Glomerular visceral epithelial cell (primary cell): ENCODE measurements around the gene KPTN.
"Not testable (repeated sequence)": the region's sequence is repeated elsewhere in the genome, so short reads cannot be mapped to it uniquely, and the experiment has no call there.

Experiments
- DNase-seq: peaks from one replicate; pipeline ENCODE4 v3.0.0-alpha.2; 2016; ENCODE audit errors: extremely low spot score

Gene KPTN

GRCh38 chr19:47492137-47492533 is 8.1 kb upstream of the KPTN start:
- DNase-seq: no peak

- DNase-seq: no peak
Measured at GRCh38 chr19:47491358-47492136, 7.5 kb upstream of the KPTN start.

DNA sequence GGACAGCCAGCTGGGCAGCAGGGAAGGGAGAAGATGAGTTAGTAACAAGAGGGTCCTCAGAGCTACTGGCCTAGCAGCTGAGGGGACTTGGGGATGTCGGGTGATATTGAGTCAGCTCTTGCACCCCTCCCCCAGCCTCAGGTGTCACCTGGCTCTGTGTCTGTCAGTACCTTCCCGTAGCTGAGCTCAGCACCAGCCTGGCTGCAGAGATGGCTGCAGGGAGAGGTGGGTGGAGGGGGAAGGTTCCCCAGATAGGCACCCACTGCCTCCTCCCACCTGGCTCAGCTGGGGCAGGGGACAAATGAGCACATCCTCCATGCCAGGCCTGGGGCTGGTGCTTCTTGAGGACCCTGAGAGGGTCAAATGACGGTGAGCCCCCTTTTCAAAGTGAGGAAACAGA is 6.8 kb upstream of the KPTN start:
- DNase-seq: no peak

DNA sequence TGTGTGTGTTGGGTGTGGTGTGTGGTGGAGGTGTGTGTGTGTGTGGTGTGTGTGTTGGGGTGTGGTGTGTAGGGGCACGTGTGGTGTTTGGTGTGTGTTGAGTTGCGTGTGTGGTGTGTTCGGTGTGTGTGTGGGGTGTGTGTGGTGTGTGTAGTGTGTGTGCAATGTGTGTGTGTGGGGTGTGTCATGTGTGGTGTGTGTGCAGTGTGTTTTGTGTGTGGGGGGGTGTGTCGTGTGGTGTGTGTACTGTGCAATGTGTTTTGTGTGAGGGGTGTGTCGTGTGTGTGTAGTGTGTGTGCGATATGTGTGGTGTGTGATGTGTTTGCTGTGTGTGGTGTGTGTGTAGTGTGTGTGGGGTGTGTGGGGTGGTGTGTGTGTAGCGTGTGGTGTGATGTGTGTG is 6.0 kb upstream of the KPTN start:
- no peak for DNase-seq

GRCh38 chr19:47489072-47489914 is 5.3 kb upstream of the KPTN start:
- no peak for DNase-seq

DNA sequence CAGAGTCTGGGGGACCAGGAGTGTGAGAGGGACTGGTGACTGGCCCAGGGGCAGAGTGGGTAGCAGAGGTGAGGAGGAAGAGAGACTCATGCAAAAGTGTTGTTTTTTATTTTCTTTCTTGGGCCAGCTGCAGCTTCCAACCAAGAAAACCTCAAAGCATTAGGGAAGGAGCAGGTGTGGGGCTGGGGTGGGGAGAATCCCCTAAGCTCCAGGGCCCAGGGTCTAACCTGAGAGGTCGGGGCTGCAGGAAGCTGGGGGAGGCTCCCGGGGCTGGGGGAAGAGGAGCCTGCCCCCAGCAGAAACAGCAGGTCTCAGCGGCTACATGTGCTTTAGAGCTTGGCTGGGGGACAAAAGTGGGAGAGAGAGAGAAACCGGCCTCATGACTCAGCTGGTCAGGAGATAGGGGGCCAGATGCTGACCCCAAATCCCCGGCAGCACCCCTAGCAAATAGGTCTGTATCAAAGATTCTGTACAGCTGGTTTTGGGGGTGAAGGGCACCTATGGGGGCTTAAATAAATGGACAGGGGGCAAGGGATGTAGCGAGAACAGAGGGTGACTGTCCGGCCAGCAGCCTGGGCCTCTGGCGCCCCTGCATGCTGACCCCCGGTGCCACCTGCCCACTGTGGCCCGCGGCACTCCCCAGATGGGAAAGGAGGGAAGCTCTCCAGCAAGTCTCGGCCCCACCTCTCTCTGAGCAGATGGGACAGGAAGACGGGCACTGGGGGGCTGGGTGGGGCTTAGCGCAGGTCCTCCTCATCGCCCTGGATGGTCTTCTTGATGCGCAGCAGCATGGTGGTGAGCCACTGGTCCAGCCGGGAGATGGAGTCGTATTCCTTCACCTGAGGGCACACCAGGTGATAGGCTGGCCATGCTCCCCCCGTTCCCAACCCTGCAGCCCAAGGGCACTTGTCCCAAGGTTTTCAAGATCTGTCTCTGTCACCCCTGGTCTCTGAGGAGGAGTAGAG is 3.8 kb upstream of the KPTN start:
- no peak for DNase-seq

DNA sequence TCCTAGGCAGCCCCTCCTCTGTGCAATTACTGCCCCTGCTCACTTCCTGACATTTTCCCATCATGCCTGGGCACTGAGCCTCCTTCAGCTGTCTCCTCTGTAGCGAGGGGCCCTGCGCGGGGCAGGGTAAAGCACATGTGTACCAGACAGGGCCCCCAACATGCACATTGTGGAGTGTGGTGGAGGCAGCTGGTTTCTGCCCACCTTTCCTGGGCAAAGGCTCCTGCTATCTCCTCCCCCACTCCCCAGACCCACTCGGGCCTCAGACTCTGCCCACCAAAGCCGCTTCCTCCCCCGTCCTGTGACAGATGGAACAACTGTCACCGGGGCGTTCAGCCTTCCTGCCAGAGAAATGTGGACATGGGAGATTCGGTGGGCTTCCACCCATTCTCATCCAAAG is 2.9 kb upstream of the KPTN start:
- no peak for DNase-seq

DNA sequence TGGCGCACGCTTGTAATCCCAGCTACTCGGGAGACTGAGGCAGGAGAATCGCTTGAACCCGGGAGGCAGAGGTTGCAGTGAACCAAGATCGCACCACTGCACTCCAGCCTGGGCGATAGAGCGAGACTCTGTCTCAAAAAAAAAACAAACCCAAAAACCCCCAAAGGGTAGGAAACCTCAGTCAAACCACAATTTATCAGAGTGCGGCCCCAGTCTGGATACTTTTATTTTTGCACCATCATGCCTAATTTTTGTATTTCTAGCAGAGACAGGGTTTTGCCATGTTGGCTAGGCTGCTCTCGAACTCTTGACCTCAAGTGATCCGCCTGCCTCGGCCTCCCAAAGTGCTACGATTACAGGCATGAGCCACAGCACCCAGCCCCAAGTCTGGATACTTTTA is 2.2 kb upstream of the KPTN start:
- not testable (repeated sequence) for DNase-seq

- no peak for DNase-seq
Measured at GRCh38 chr19:47485210-47485609, 1.2 kb upstream of the KPTN start.

DNA sequence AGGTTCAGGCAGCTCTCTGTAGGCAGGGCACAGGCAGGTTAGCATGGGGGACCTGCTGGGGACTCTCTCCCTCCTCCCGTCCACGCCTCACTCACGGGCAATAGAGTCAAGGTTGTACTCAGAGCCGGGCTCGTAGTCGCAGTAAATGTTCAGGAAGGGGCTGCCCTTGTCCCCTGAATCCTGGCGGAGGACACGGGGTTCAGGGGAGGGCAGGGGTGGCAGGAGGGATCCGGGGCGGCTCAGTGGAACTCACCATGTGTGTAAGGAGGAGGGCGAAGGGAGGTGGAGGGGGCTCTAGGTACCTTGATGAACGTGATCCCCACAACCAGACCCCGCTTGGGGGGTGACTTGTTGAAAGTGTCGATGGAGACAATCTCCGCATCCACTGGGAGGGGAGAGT is 819 bp downstream of the KPTN start:
- DNase-seq: no peak

DNA sequence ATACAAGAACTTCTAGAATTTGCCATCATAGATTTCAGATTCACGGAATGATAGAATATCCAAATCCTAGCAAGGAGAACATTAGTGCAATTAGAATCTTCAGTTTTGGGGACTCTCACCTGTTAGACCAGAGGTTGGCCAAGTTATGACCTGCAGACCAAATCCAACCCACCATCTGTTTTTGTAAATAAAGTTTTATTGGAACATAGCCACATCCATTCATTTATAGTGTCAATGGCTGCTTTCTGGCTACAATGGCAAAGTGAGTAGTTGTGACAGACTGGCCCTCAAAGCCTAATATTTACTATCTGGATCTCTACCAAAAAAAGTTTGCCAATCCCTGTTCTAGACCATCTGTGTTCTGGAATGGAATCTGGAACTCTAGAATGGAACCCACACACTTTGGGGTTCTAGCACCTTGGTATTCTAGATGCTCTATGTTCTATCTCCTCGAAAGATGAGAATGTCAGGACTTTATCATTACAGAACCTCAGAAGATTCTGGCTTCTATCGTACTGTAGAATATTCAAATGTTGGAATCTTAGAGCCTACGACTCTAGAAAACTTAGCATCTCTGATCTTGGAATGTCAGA is 2.5 kb downstream of the KPTN start:
- DNase-seq: no peak

DNA sequence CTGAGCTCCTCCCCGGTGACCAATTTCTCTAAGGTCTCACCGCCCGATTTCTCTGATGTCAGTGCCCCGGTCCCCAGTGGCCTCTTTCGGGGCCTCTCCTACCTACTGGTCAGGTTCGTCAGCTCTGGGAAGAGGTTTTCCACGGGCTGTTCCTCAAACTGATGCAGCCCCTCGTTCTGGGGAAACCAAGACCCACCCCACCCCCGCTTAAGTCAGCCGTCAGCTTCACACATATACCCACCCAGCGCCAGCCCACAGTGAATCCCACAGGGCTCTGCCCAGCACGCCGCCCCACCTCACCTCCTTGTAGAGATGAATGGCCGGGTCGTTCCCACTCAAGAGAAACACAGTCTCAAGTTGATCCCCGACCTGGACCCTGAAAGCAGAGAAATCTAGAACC is 3.4 kb downstream of the KPTN start:
- no peak for DNase-seq

- DNase-seq: no peak
Measured at GRCh38 chr19:47479701-47480503, 4.1 kb downstream of the KPTN start.

DNA sequence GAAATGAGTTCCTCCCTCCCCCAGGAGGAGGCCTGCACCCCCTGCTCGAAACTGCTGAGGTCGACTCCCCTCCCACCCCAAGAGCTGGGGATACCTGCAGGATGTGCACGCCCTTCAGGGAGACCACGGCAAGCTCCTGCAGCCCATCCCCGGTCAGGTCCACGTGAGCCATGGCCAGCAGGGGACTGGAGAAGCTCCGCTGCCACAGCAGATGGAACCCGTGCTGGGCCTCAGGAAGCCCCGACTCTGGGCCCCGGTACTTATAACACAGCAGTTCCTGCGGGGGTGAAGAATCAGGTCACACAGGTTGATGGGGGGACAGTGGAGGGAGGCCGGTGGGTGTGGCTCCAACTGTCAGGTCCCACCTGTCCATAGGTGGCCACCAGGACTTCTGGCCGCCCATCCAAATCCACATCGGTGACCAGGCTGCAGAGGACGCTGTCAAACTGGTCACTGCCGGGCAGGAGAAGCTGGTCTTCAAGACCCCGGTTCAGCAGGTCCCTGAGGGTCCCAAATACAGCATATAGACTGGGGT is 7.5 kb downstream of the KPTN start:
- no peak for DNase-seq

GRCh38 chr19:47475465-47475864 is 8.6 kb downstream of the KPTN start:
- no peak for DNase-seq

DNA sequence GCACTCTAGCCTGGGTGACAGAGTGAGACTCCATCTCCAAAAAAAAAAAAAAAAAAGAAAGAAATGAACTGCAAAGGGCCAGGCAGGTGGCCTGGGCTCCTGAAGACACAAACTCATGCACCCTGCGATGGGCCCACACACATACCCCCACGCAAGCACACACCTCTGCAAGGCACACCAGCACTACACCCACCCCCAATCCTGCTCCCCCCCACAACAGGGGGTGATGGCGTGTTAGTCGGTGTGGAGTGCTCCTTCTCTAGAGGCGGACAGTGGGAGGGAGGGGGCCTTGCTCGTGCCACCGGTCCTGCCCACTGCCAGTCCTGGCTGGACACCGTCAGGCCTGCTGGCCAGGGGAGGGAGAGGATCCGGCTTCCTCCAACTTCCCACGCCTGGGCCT is 10.7 kb downstream of the KPTN start:
- no peak for DNase-seq

DNA sequence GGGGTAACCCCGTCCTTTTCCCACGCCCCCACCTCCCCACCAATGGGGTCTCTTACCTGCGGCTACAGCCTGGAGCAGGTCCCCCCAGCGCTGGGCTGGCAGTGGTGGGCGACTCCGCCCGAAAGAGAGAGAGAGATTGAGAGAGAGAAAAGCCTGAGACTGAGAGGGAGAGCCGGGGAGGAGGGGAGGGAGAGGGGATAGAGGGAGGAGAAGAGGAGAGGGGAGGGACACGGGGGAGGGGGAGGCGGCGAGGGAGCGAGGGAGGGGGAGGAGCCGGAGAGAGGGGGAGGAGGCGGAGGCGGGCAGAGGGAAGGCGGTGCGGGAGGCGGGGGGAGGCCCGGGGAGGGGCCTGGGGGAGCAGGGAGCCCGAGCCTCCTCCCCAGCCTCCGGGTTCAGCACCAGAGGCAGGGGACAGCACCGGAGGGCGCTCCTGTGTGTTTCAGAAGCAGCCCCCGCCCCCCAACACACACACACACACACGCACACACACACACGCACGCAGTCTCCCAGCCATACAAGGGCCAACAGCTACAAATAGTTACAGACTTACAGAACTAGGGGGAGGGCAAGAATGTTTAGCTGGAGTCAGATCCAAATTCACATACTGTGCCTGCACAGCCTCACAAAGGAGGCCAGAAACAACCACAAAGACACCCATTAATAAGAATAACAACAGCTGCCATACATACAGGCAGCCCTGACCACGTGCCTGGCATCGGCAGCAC is 12.1 kb downstream of the KPTN start, which contains the start of gene SLC8A2:
SLC8A2 (minus strand) TSS at position 161 of the 725 bp plus-strand sequence. CDS start 5,490 bp downstream, outside the sequence.
- peak; percentile 43 for DNase-seq

DNA sequence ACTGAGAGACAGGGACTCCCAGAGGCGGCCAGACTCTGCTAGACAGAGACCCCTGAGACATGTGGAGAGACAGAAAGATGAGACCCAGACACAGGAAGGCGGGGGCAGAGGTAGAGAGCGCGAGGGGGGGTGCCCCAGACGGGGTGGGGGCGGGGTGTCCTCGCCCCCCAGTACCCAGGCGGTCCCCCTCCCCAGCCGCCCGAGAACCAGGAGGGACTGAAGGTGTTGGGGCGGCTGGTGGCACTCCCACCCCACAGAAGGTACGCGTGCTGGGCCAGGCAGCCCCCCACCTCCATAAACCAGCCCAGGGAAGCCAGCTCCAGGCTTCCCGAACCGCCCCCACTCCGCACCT is 12.7 kb downstream of the KPTN start:
- DNase-seq: no peak

DNA sequence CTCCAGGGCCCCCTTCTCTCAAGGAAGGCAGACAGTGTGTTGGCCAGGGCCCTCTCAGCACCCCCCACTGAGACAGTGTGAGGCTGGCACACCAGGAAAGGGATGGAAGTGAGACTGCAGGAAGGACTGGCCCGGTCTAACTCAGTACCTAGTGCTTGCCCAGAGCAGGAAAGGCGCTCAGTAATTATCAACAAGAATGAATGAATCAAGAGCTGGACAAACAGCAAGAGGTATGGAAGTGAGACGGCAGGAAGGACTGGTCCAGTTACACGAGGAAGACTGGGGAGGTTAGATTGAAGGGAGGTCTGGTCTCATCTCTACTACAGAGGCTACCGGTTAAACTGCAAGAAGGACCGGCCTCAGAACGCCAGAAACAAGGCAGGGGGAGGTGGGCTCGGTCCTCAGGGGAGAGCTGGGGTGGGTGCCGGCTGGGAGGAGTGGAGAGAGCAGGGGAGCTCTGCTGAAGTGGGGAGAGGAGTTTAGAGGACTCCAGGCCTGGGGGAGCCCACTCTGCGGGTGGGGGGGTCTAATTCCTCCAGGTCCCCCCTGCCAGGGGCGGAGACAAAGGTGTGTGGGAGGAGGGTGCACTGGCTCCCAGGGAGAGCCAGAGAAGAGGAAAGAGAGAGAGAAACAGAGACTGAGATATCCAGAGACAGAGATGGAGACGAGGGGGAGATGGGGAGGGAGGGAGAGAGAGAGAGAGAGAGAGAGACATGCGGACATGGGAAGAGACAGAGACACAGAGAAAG is 13.4 kb downstream of the KPTN start:
- no peak for DNase-seq
